IMR-90 (cell line): ENCODE results near the gene CERS6. TPM values are rescaled to one million over a fixed set of nuclear protein-coding genes. Genes with fewer than 3 reads are reported as not detected.

Experiments used
- ATAC-seq: fragments of 200-7000 bp; cut with Tn5 transposase; 2 replicates; pipeline ENCODE4 v1.9.1; 2020; ENCODE audit warnings: low read depth, mild to moderate bottlenecking, moderate library complexity
- BruUV-seq: library from RNA; stranded (reverse); fragments of 400-500 nt; replicated peaks from 2 replicates; lab custom pipeline; 2021; lab: Mats Ljungman, UMichigan
- CTCF ChIA-PET: fragments of 300-600 bp; formaldehyde crosslinking; extraction: SDS; loops from one replicate; lab custom pipeline; 2021; ENCODE audit warnings: antibody characterized with exemption; lab: Yijun Ruan, JAX
- POLR2A ChIA-PET: fragments of 300-600 bp; sonication (Branson Sonifier 250); formaldehyde crosslinking; loops from one replicate; lab custom pipeline; 2022; ENCODE audit warnings: antibody characterized with exemption; ENCODE audit not compliant: unreplicated experiment; lab: Charles Lee
- DNase-seq: peaks from one replicate; pipeline ENCODE4 v3.0.0; 2013
- H2AFZ ChIP-seq: replicated peaks from 2 replicates; pipeline ENCODE3; 2013; ENCODE audit warnings: low read length, mild to moderate bottlenecking; ENCODE audit not compliant: poor library complexity
- H2AK5ac ChIP-seq: 2 replicates; pipeline ENCODE4 v1.6.1; 2013; ENCODE audit warnings: low read depth, low read length, inconsistent platforms
- H2AK9ac ChIP-seq: replicated peaks from 2 replicates; pipeline ENCODE3; 2013; ENCODE audit warnings: mild to moderate bottlenecking, low read depth, low read length, moderate library complexity; ENCODE audit not compliant: poor library complexity
- H2BK120ac ChIP-seq: 2 replicates; pipeline ENCODE4 v1.6.1; 2013; ENCODE audit warnings: low read depth, low read length, inconsistent platforms
- H2BK15ac ChIP-seq: 3 replicates; pipeline ENCODE4 v1.6.1; 2013; ENCODE audit warnings: low read depth, low read length, inconsistent platforms
- H2BK20ac ChIP-seq: 2 replicates; pipeline ENCODE4 v1.6.1; 2013; ENCODE audit warnings: low read depth, mild to moderate bottlenecking, inconsistent platforms, low read length, moderate library complexity
- H2BK5ac ChIP-seq: 2 replicates; pipeline ENCODE4 v1.6.1; 2013; ENCODE audit warnings: mild to moderate bottlenecking, low read depth, low read length, inconsistent platforms; ENCODE audit not compliant: poor library complexity, severe bottlenecking
- H3K14ac ChIP-seq: replicated peaks from 2 replicates; pipeline ENCODE4 v1.6.1; 2013; ENCODE audit warnings: low read depth, low read length, inconsistent platforms
- H3K18ac ChIP-seq: 2 replicates; pipeline ENCODE4 v1.6.1; 2013; ENCODE audit warnings: low read depth, low read length, control low read depth
- H3K23ac ChIP-seq: 2 replicates; pipeline ENCODE4 v1.6.1; 2013; ENCODE audit warnings: low read depth, low read length, inconsistent platforms
- H3K27ac ChIP-seq: 2 replicates; pipeline ENCODE4 v1.5.1; 2013; ENCODE audit warnings: mild to moderate bottlenecking, control low read depth, low read length; ENCODE audit not compliant: insufficient read depth
- H3K27me3 ChIP-seq: 2 replicates; pipeline ENCODE4 v1.6.1; 2013; ENCODE audit warnings: low read length; ENCODE audit not compliant: control insufficient read depth, insufficient read depth
- H3K36me3 ChIP-seq: 2 replicates; pipeline ENCODE4 v1.6.1; 2013; ENCODE audit warnings: low read length, mixed read lengths; ENCODE audit not compliant: control insufficient read depth, insufficient read depth
- H3K4ac ChIP-seq: 2 replicates; pipeline ENCODE4 v1.6.1; 2013; ENCODE audit warnings: low read depth, low read length, inconsistent platforms
- H3K4me1 ChIP-seq: 2 replicates; pipeline ENCODE4 v1.6.1; 2013; ENCODE audit warnings: low read length, mixed read lengths; ENCODE audit not compliant: control insufficient read depth, insufficient read depth
- H3K4me2 ChIP-seq: 2 replicates; pipeline ENCODE4 v1.6.1; 2013; ENCODE audit warnings: low read depth, mild to moderate bottlenecking, control low read depth, low read length, moderate library complexity
- H3K4me3 ChIP-seq: 2 replicates; pipeline ENCODE4 v1.5.1; 2013; ENCODE audit warnings: low read depth, mild to moderate bottlenecking, control low read depth, low read length, moderate library complexity; ENCODE audit not compliant: insufficient read depth
- H3K56ac ChIP-seq: 2 replicates; pipeline ENCODE4 v1.6.1; 2013; ENCODE audit warnings: low read length, inconsistent platforms; ENCODE audit not compliant: insufficient read depth; ENCODE audit errors: extremely low read depth
- H3K79me1 ChIP-seq, 2 experiments: 2 replicates each; pipeline ENCODE4 v1.6.1; 2013; ENCODE audit warnings: low read length in 2 of 2, inconsistent platforms in 1 of 2, low read depth in 1 of 2
- H3K9ac ChIP-seq: 2 replicates; pipeline ENCODE4 v1.6.1; 2013; ENCODE audit warnings: low read depth, low read length, control low read depth
- H3K9me1 ChIP-seq: 2 replicates; pipeline ENCODE4 v1.6.1; 2013; ENCODE audit warnings: low read length, inconsistent platforms; ENCODE audit not compliant: insufficient read depth
- H3K9me3 ChIP-seq: 2 replicates; pipeline ENCODE4 v1.6.1; 2013; ENCODE audit warnings: low read length; ENCODE audit not compliant: control insufficient read depth, insufficient read depth
- H4K20me1 ChIP-seq: 2 replicates; pipeline ENCODE4 v1.6.1; 2013; ENCODE audit warnings: low read length, inconsistent platforms; ENCODE audit not compliant: insufficient read depth
- H4K5ac ChIP-seq: 2 replicates; pipeline ENCODE4 v1.6.1; 2013; ENCODE audit warnings: mild to moderate bottlenecking, low read depth, low read length, control low read depth
- H4K8ac ChIP-seq, 2 experiments: 2 replicates each; pipeline ENCODE4 v1.6.1; 2013; ENCODE audit warnings: low read depth in 2 of 2, low read length in 2 of 2, control low read depth in 1 of 2, inconsistent platforms in 1 of 2
- H4K91ac ChIP-seq: 2 replicates; pipeline ENCODE4 v1.6.1; 2013; ENCODE audit warnings: low read depth, low read length, inconsistent platforms; ENCODE audit not compliant: insufficient read depth
- CEBPB ChIP-seq: IDR thresholded peaks from 2 replicates; pipeline ENCODE4 v1.6.1; 2012; ENCODE audit warnings: low read depth, low read length, improper control_type of control experiment
- MAFK ChIP-seq: IDR thresholded peaks from 2 replicates; pipeline ENCODE4 v1.6.1; 2012; ENCODE audit warnings: low read depth, low read length, improper control_type of control experiment
- dilution Hi-C: fragments of 300-500 bp; cut with HindIII; formaldehyde crosslinking; loops from one replicate; pipeline ENCODE4 v1.14.3; 2018; ENCODE audit warnings: low sequenced_read_pairs; ENCODE audit not compliant: unreplicated experiment
- in situ Hi-C: fragments of 300-500 bp; cut with MboI; formaldehyde crosslinking; loops from 3 replicates; pipeline ENCODE4 v1.14.3; 2019; ENCODE audit warnings: low sequenced_read_pairs, inconsistent platforms, mixed read lengths
- intact Hi-C: fragments of 100-400 bp; cut with micrococcal nuclease; formaldehyde crosslinking; loops from 2 replicates; pipeline ENCODE4 v1.10.0; 2022
- polyA plus RNA-seq, 3 experiments: library from polyadenylated mRNA; depleted of rRNA; stranded (reverse); fragments of >200 nt; gene quantifications; 2 replicates each; pipeline ENCODE4 v1.2.3, GENCODE V29; 2012; ENCODE audit warnings: low replicate concordance in 1 of 3
- total RNA-seq: library from RNA; depleted of rRNA; stranded (reverse); fragments of >200 nt; gene quantifications from 2 replicates; pipeline ENCODE4 v1.2.3, GENCODE V29; 2012

CERS6 gene
- total and polyA plus RNA-seq, 2 of the 4 experiments (the other 2 are of a cell fraction) = 2.1 to 5.7 TPM

DNA sequence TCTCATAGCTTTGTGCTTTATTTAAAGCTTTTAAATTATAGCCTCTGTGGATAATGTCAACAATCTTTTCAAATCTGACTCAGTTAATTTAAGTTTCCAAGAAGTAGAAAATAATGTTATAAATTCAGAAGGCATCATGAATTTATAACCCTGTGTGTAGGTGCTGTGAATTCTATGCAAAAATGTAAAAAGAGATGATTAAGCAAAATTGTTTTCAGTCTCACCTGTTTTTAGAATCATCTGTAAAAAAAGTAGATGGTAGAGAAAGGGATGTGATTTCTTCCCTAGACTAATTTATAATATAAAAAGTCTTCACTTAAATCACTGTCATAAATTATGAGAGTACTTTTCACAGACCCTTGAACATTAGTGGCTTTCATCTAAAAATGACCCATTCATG lies 260.8 kb downstream of the CERS6 start:
- Histone ChIP-seq H2BK15ac (no peak overlapping the region), H3K36me3 (no peaks in the 10 kb centered on the region), H3K4me1 (no peaks in the 10 kb centered on the region), H3K9ac (no peak overlapping the region), H3K14ac (no peak overlapping the region), H3K23ac (no peak overlapping the region), H3K27ac (no peak overlapping the region), H4K8ac (no peak overlapping the region), H2AK5ac (no peak overlapping the region), H2AFZ (no peak overlapping the region), H2BK20ac (no peak overlapping the region), H3K9me3 (no peaks in the 10 kb centered on the region), H2AK9ac (no peak overlapping the region), H3K18ac (no peak overlapping the region), H3K4me2 (no peak overlapping the region), H4K5ac (no peak overlapping the region), H3K4me3 (no peak overlapping the region), H3K27me3 (no peaks in the 10 kb centered on the region), H2BK120ac (no peak overlapping the region), H3K79me1 (no peaks in the 10 kb centered on the region), H3K4ac (no peak overlapping the region), H3K9me1 (no peaks in the 10 kb centered on the region), H2BK5ac (no peak overlapping the region), H4K91ac (no peak overlapping the region), H3K56ac (no peak overlapping the region), H4K20me1 (no peaks in the 10 kb centered on the region)
- TF ChIP-seq CEBPB = no peak
- peak; percentile 66 for TF ChIP-seq MAFK
- dilution Hi-C loops (no loop called here), intact Hi-C loops (no loop called here), in situ Hi-C loops (no loop called here)
- POLR2A ChIA-PET = no interaction called here
- no peak for ATAC-seq
- no TSS peak for BruUV-seq
- no peak for DNase-seq
- CTCF ChIA-PET = interaction anchor here (0.8 kb wide), 1 partner anchor 12 kb away, joined by 3 read pairs; no protein-coding TSS in a partner anchor
